SU-DHL-6 (cell line): ENCODE results near the gene ALG9.

Experiments
- H2AFZ ChIP-seq: fragments of 200-600 bp; sonication (generic); 2 replicates; pipeline ENCODE4 v1.6.1; 2014; ENCODE audit warnings: low read depth, mild to moderate bottlenecking, moderate library complexity, mixed read lengths, antibody characterized with exemption, low read length; ENCODE audit not compliant: severe bottlenecking
- H3F3A ChIP-seq: fragments of 200-600 bp; shearing (Covaris generic); 2 replicates; pipeline ENCODE4 v1.6.0; 2016; ENCODE audit warnings: antibody characterized with exemption, mild to moderate bottlenecking; ENCODE audit not compliant: insufficient read depth
- H3K27ac ChIP-seq: fragments of 200-600 bp; sonication (generic); 2 replicates; pipeline ENCODE4 v1.5.1; 2016; ENCODE audit warnings: low read depth, mild to moderate bottlenecking, low read length, moderate library complexity, mixed read lengths
- H3K27me3 ChIP-seq: fragments of 200-600 bp; sonication (generic), shearing (Covaris generic); 2 replicates; pipeline ENCODE4 v1.6.0; 2014; ENCODE audit warnings: mild to moderate bottlenecking, low read length
- H3K36me3 ChIP-seq: fragments of 200-600 bp; sonication (generic); 2 replicates; pipeline ENCODE4 v1.6.1; 2014; ENCODE audit warnings: mild to moderate bottlenecking, low read length, mixed read lengths
- H3K4me2 ChIP-seq: fragments of 300-600, 200-600 bp; shearing (Covaris generic), sonication (generic); 2 replicates; pipeline ENCODE4 v1.6.0; 2014; ENCODE audit warnings: low read length, low read depth, mild to moderate bottlenecking; ENCODE audit not compliant: poor library complexity, severe bottlenecking
- H3K4me3 ChIP-seq: fragments of 200-600 bp; sonication (generic); 2 replicates; pipeline ENCODE4 v1.5.1; 2014; ENCODE audit warnings: antibody characterized with exemption, low read length, mild to moderate bottlenecking, mixed read lengths; ENCODE audit not compliant: insufficient read depth, poor library complexity, severe bottlenecking
- H3K79me2 ChIP-seq: fragments of 200-600 bp; sonication (generic); 2 replicates; pipeline ENCODE4 v1.6.1; 2014; ENCODE audit warnings: mild to moderate bottlenecking, low read length, moderate library complexity; ENCODE audit not compliant: insufficient read depth
- H3K9ac ChIP-seq: fragments of 200-600 bp; sonication (generic); 2 replicates; pipeline ENCODE4 v1.7.0; 2014; ENCODE audit warnings: mild to moderate bottlenecking, low read length
- H3K9me2 ChIP-seq: fragments of 200-600 bp; sonication (generic); replicated peaks from 2 replicates; pipeline ENCODE4 v1.6.1; 2014; ENCODE audit warnings: low read length; ENCODE audit not compliant: insufficient read depth
- H3K9me3 ChIP-seq: fragments of 200-600 bp; sonication (generic); 2 replicates; pipeline ENCODE4 v1.6.1; 2014; ENCODE audit warnings: low read length, mixed read lengths; ENCODE audit not compliant: insufficient read depth
- H4K20me1 ChIP-seq: fragments of 200-600 bp; sonication (generic); 2 replicates; pipeline ENCODE4 v1.6.1; 2014; ENCODE audit warnings: low read depth, mild to moderate bottlenecking, antibody characterized with exemption, low read length, moderate library complexity, mixed read lengths
- CTCF ChIP-seq: fragments of 200-600 bp; sonication (generic); IDR thresholded peaks from one replicate; pipeline ENCODE4 v1.5.1; 2017; ENCODE audit warnings: antibody characterized with exemption, mild to moderate bottlenecking, low read length, moderate library complexity; ENCODE audit not compliant: insufficient read depth, poor library complexity, severe bottlenecking
- EZH2phosphoT487 ChIP-seq: fragments of 200-600 bp; sonication (generic), shearing (Covaris generic); conservative IDR thresholded peaks from 2 replicates; pipeline ENCODE4 v1.6.1; 2018; ENCODE audit warnings: mild to moderate bottlenecking, antibody characterized with exemption, low read length, moderate library complexity, mixed read lengths

The ALG9 gene

GRCh38 chr11:111860257-111860656 lies 11.1 kb downstream of the ALG9 start:
- H3K4me2 ChIP-seq = no peak overlapping the region
- TF ChIP-seq CTCF (no peak), EZH2phosphoT487 (no peak)
- no peaks in the 10 kb centered on the region for H3K79me2 ChIP-seq
- H2AFZ ChIP-seq = no peak overlapping the region
- no peaks in the 10 kb centered on the region for H3K9me2 ChIP-seq
- no peaks in the 10 kb centered on the region for H4K20me1 ChIP-seq
- no peak overlapping the region for H3K27ac ChIP-seq
- peaks cover 3% of the 10 kb centered on the region; the same call in 1 of the 2 replicates for H3K36me3 ChIP-seq
- no peak overlapping the region for H3K4me3 ChIP-seq
- H3K9ac ChIP-seq = no peak overlapping the region
- H3F3A ChIP-seq = no peaks in the 10 kb centered on the region
- H3K27me3 ChIP-seq = no peaks in the 10 kb centered on the region
- no peaks in the 10 kb centered on the region for H3K9me3 ChIP-seq

- Histone ChIP-seq H2AFZ (no peak overlapping the region), H3K9me3 (no peaks in the 10 kb centered on the region), H3K4me3 (no peak overlapping the region), H3F3A (peaks cover 5% of the 10 kb centered on the region; the same call in 1 of the 2 replicates), H4K20me1 (no peaks in the 10 kb centered on the region), H3K9ac (no peak overlapping the region), H3K9me2 (no peaks in the 10 kb centered on the region), H3K27ac (no peak overlapping the region), H3K4me2 (no peak overlapping the region), H3K79me2 (no peaks in the 10 kb centered on the region), H3K36me3 (peaks cover 9% of the 10 kb centered on the region; the same call in 1 of the 2 replicates), H3K27me3 (no peaks in the 10 kb centered on the region)
- TF ChIP-seq CTCF (no peak), EZH2phosphoT487 (no peak)
Observed at GRCh38 chr11:111855506-111855905, 15.9 kb downstream of the ALG9 start.

DNA sequence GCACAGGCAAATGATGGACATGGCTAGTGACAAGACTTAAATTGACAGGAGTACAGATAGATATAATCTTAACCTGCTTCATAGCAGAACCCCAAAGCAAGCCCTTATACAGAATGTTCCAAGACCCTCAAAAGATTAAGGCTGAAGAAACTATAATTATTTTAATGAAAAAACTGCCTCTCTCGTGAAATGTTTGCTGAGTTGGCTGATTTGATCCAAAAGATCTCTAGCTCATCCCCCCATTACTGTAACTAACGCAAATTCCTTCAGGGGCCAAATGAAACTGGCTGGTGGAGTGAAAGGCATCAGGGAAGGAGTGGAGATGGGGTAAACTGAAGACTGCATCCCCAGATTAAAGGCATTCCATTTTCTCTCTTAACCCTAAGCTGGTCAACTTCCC lies 19.3 kb downstream of the ALG9 start:
- H2AFZ ChIP-seq = no peak overlapping the region
- TF ChIP-seq CTCF (no peak), EZH2phosphoT487 (no peak)

More for the DNA sequence above, 19.3 kb downstream of the ALG9 start:
- Histone ChIP-seq H3K27ac (no peak overlapping the region), H3F3A (peaks cover 5% of the 10 kb centered on the region; the same call in 1 of the 2 replicates), H3K9ac (no peak overlapping the region), H3K4me2 (no peak overlapping the region), H3K4me3 (no peak overlapping the region), H3K36me3 (peaks cover 15% of the 10 kb centered on the region; the same call in 1 of the 2 replicates), H3K9me2 (no peaks in the 10 kb centered on the region), H3K79me2 (no peaks in the 10 kb centered on the region), H3K27me3 (no peaks in the 10 kb centered on the region), H4K20me1 (no peaks in the 10 kb centered on the region), H3K9me3 (no peaks in the 10 kb centered on the region)
